Heart left ventricle (tissue), 16 donors: ENCODE results near the gene C10orf120. TPM values are rescaled to one million over a fixed set of nuclear protein-coding genes. Genes with fewer than 3 reads are reported as not detected.

Experiments used
- ATAC-seq, 4 donors: fragments of 200-7000 bp; cut with Tn5 transposase; one replicate each; pipeline ENCODE4 v1.9.1; 2020 to 2022; ENCODE audit warnings: moderate library complexity in 4 of 4, mild to moderate bottlenecking in 3 of 4, moderate number of reproducible peaks in 1 of 4
- DNase-seq, 5 donors: peaks; one replicate each; pipeline ENCODE4 v3.0.0-alpha.2; 2020
- H3K27ac ChIP-seq, 12 donors: fragments of 200-600 bp; sonication (generic) in 4 of 12; one replicate each; pipeline versions ENCODE4 v1.5.0 to v1.8.0; 2016 to 2022; ENCODE audit warnings: mild to moderate bottlenecking in 2 of 12
- H3K27me3 ChIP-seq, 9 donors: fragments of 200-600 bp; sonication (generic) in 2 of 9; one replicate each; pipeline versions ENCODE4 v1.5.1 to v1.8.0; 2016 to 2022; ENCODE audit warnings: mild to moderate bottlenecking in 3 of 9
- H3K36me3 ChIP-seq, 9 donors: fragments of 200-600 bp; sonication (generic) in 2 of 9; one replicate each; pipeline versions ENCODE4 v1.5.0 to v1.8.0; 2018 to 2022; ENCODE audit warnings: mild to moderate bottlenecking in 2 of 9
- H3K4me1 ChIP-seq, 12 donors: fragments of 200-600 bp; sonication (generic) in 4 of 12; one replicate each; pipeline versions ENCODE4 v1.5.0 to v1.8.0; 2016 to 2022; ENCODE audit warnings: mild to moderate bottlenecking in 3 of 12
- H3K4me3 ChIP-seq, 12 donors: fragments of 200-600 bp; sonication (generic) in 4 of 12; one replicate each; pipeline versions ENCODE4 v1.5.0 to v1.8.0; 2017 to 2022; ENCODE audit warnings: mild to moderate bottlenecking in 9 of 12, moderate library complexity in 4 of 12
- H3K9me3 ChIP-seq, 12 donors: fragments of 200-600 bp; sonication (generic) in 4 of 12; one replicate each; pipeline versions ENCODE4 v1.5.0 to v1.8.0; 2016 to 2022; ENCODE audit warnings: mild to moderate bottlenecking in 1 of 12
- CTCF ChIP-seq, 12 donors: fragments of 200-600 bp; sonication (generic) in 4 of 12; IDR thresholded peaks; one replicate each; pipeline versions ENCODE4 v1.5.0 to v1.8.0; 2018 to 2022; ENCODE audit warnings: antibody characterized with exemption in 12 of 12, mild to moderate bottlenecking in 5 of 12
- POLR2A ChIP-seq, 2 donors: fragments of 450-650 bp; IDR thresholded peaks; one replicate each; pipeline ENCODE4 v1.6.1; 2017; ENCODE audit warnings: antibody characterized with exemption in 2 of 2, mild to moderate bottlenecking in 2 of 2, moderate library complexity in 2 of 2
- WGBS, 4 donors: extraction: QIAGEN DNeasy Blood & Tissue Kit in 2 of 4; methylation state at CpG; one replicate each; pipeline versions ENCODE4 v1.1.5 to v1.1.7; 2013 to 2018; 5-methylcytosine and 5-hydroxymethylcytosine counted together
- intact Hi-C, 10 donors: fragments of 100-400 bp; cut with DNase I; formaldehyde crosslinking; loops; one replicate each; pipeline versions ENCODE4 v1.11.1 to v1.14.2; 2022
- polyA plus RNA-seq, 2 donors: library from polyadenylated mRNA; stranded (reverse); fragments of 200-250 nt; gene quantifications; one replicate each; pipeline ENCODE4 v1.2.3, GENCODE V29; 2013
- total RNA-seq, 9 donors: library from RNA; depleted of rRNA in 2 of 9; stranded (reverse); fragments of >200 nt in 2 of 9; fragmentation: NEBNext Ultra II Directional in 3 of 9; extraction: Animal tissue kit (Norgen Biotek cat#: 25700) in 3 of 9; gene quantifications; one replicate each; pipeline versions ENCODE4 v1.1.0 to v1.2.4, GENCODE V29; 2016 to 2023
- donor health status: ischemic (EF 13 %, LVEDD 7.1; RV severe dilation, severe dysfunction).
- donor health status: healthy with polysubstance abuse.
- donor health status: DM: no; HTN: yes; CAD: no.
- donor health status: DM: no; HTN: no; CAD: no.
- donor health status: ischemic (EF 25% LVEDD 6.9; RV normal size, moderate dysfunction).
- donor health status: ischemic (EF 25% LVEDD 5.7; RV mildly dilated, moderate dysfunction).
- donor health status: healthy.
- donor health status: DM: yes; HTN: yes; CAD: no.
- donor health status: ischemic (EF 35%, LVEDD 5.7; RV mildly dilated, moderate dysfunction).
- donor health status: nonischemic (EF 11% LVEDD 7.7; RV severe dilation, severe dysfunction).
- donor health status: DM: yes; HTN: yes; CAD: no.
- donor health status: PGD.
- donor health status: ischemic (EF 29% LVEDD 5.4; RV normal size, mild dysfunction).
- donor health status: nonischemic (EF 23%, LVEDD 6.1; RV moderate dilation, normal function).

The C10orf120 gene
- total and polyA plus RNA-seq, 11 donors = not detected

- DNase-seq (no peak), ATAC-seq (no peak)
- no peaks in the 10 kb centered on the region for H3K36me3 ChIP-seq
- peaks cover 0 to 15% (median 3%) of the 10 kb centered on the region in 12 donors for H3K4me1 ChIP-seq
- H3K27me3 ChIP-seq = no peaks in the 10 kb centered on the region
- H3K27ac ChIP-seq = no peak overlapping the region
- no peaks in the 10 kb centered on the region for H3K9me3 ChIP-seq
- TF ChIP-seq CTCF (IDR thresholded peaks at IDR 0.05) (no peak), POLR2A (IDR thresholded peaks at IDR 0.05) (no peak)
- H3K4me3 ChIP-seq = no peak overlapping the region
- intact Hi-C loops = no loop called here
- WGBS, 4 donors = 60 to 70% (median 68%) methylated on average over 3 of the region's 3 CpGs
These were observed 28.3 kb downstream of the C10orf120 start for GRCh38 chr10:122671355-122671754.

GRCh38 chr10:122669842-122670241 lies 29.8 kb downstream of the C10orf120 start:
- H3K4me1 ChIP-seq = peaks cover 0 to 11% (median 3%) of the 10 kb centered on the region in 12 donors
- H3K9me3 ChIP-seq = no peaks in the 10 kb centered on the region
- no peaks in the 10 kb centered on the region for H3K27me3 ChIP-seq
- intact Hi-C loops = no loop called here
- no peak for ATAC-seq
- H3K27ac ChIP-seq = no peak overlapping the region
- H3K36me3 ChIP-seq = no peaks in the 10 kb centered on the region
- TF ChIP-seq CTCF (IDR thresholded peaks at IDR 0.05) (no peak), POLR2A (IDR thresholded peaks at IDR 0.05) (no peak)
- no peak for DNase-seq
- H3K4me3 ChIP-seq = no peak overlapping the region
- 78 to 92% (median 82%) methylated on average over 2 of the region's 2 CpGs for WGBS, 4 donors

- no peak overlapping the region for H3K27ac ChIP-seq
- intact Hi-C loops = no loop called here
- WGBS, 4 donors = 89 to 100% (median 95%) methylated on average over 2 of the region's 2 CpGs
- ATAC-seq = no peak
- H3K27me3 ChIP-seq = no peaks in the 10 kb centered on the region
- TF ChIP-seq CTCF (IDR thresholded peaks at IDR 0.05) (no peak), POLR2A (IDR thresholded peaks at IDR 0.05) (no peak)
- no peak for DNase-seq
- H3K4me3 ChIP-seq = no peak overlapping the region
- H3K36me3 ChIP-seq = no peaks in the 10 kb centered on the region
- no peaks in the 10 kb centered on the region for H3K9me3 ChIP-seq
- peaks cover 0 to 6% (median 0%) of the 10 kb centered on the region in 12 donors for H3K4me1 ChIP-seq
These were observed 30.6 kb downstream of the C10orf120 start for GRCh38 chr10:122669045-122669444.

- DNase-seq (no peak), ATAC-seq (no peak)
- Histone ChIP-seq H3K36me3 (no peaks in the 10 kb centered on the region), H3K27me3 (no peaks in the 10 kb centered on the region), H3K4me3 (no peak overlapping the region), H3K27ac (no peak overlapping the region), H3K9me3 (no peaks in the 10 kb centered on the region), H3K4me1 (peaks cover 0 to 6% (median 0%) of the 10 kb centered on the region in 12 donors)
- no peak for TF ChIP-seq POLR2A (IDR thresholded peaks at IDR 0.05)
- TF ChIP-seq CTCF (IDR thresholded peaks at IDR 0.05) = no peak
- WGBS, 4 donors = 72 to 79% (median 75%) methylated on average over 4 of the region's 4 CpGs
- intact Hi-C loops = no loop called here
These were observed 33.7 kb downstream of the C10orf120 start for GRCh38 chr10:122665946-122666345.
